CD4-positive, alpha-beta T cell (primary cell): ENCODE measurements around the gene APLN. TPM values are rescaled to one million over a fixed set of nuclear protein-coding genes. Genes with fewer than 3 reads are reported as not detected.

Experiments
- ATAC-seq: fragments of 200-7000 bp; cut with Tn5 transposase; one replicate; pipeline ENCODE4 v1.10.0; 2022; ENCODE audit warnings: mild to moderate bottlenecking; ENCODE audit not compliant: poor library complexity
- CTCF ChIA-PET: fragments of 350-600 bp; sonication (Branson Sonifier 250); formaldehyde crosslinking; loops from one replicate; lab custom pipeline; 2021; ENCODE audit warnings: antibody characterized with exemption, inconsistent platforms; lab: Charles Lee
- POLR2A ChIA-PET: fragments of 350-600 bp; sonication (Branson Sonifier 250); formaldehyde crosslinking; loops from one replicate; lab custom pipeline; 2021; ENCODE audit warnings: antibody characterized with exemption, inconsistent platforms; lab: Charles Lee
- DNase-seq, 14 experiments: peaks; one replicate each; pipeline ENCODE4 v3.0.0-alpha.2; 2013 to 2020; ENCODE audit warnings: mixed read lengths in 2 of 14
- H3K27ac ChIP-seq, 2 donors: one replicate each; pipeline versions ENCODE4 v1.5.1 to v1.7.0; 2013; ENCODE audit warnings: low read length in 2 of 2, low read depth in 1 of 2, mild to moderate bottlenecking in 1 of 2
- H3K27me3 ChIP-seq, 2 experiments: 1 replicate in 1 of 2; 2 replicates in 1 of 2; pipeline versions ENCODE4 v1.6.1 to v1.7.0; 2013; ENCODE audit warnings: low read length in 2 of 2, control low read depth in 1 of 2, mild to moderate bottlenecking in 1 of 2, moderate library complexity in 1 of 2; ENCODE audit not compliant: insufficient read depth in 2 of 2, control insufficient read depth in 1 of 2
- H3K36me3 ChIP-seq: one replicate; pipeline ENCODE4 v1.6.1; 2013; ENCODE audit warnings: low read length, control low read depth; ENCODE audit not compliant: insufficient read depth
- H3K4me1 ChIP-seq: one replicate; pipeline ENCODE4 v1.6.1; 2013; ENCODE audit warnings: low read length, control low read depth; ENCODE audit not compliant: insufficient read depth
- H3K4me3 ChIP-seq: one replicate; pipeline ENCODE4 v1.5.1; 2013; ENCODE audit warnings: mild to moderate bottlenecking, low read length, moderate library complexity
- H3K9me3 ChIP-seq, 2 experiments: 1 replicate in 1 of 2; 2 replicates in 1 of 2; pipeline versions ENCODE4 v1.6.1 to v1.7.0; 2013; ENCODE audit warnings: low read length in 2 of 2, mild to moderate bottlenecking in 2 of 2, control low read depth in 1 of 2, moderate library complexity in 1 of 2; ENCODE audit not compliant: control insufficient read depth in 1 of 2, insufficient read depth in 1 of 2
- H3K27ac Mint-ChIP-seq: one replicate; pipeline ENCODE4 v1.8.0; 2020; ENCODE audit warnings: mixed read lengths
- H3K27me3 Mint-ChIP-seq: one replicate; pipeline ENCODE4 v1.8.0; 2021; ENCODE audit warnings: mixed read lengths
- H3K36me3 Mint-ChIP-seq: one replicate; pipeline ENCODE4 v1.8.0; 2021; ENCODE audit warnings: low read depth, mixed read lengths
- H3K4me1 Mint-ChIP-seq: one replicate; pipeline ENCODE4 v1.8.0; 2021; ENCODE audit warnings: low read depth, mixed read lengths
- H3K4me3 Mint-ChIP-seq: one replicate; pipeline ENCODE4 v1.8.0; 2020; ENCODE audit warnings: mild to moderate bottlenecking, mixed read lengths
- H3K9me3 Mint-ChIP-seq: one replicate; pipeline ENCODE4 v1.8.0; 2020; ENCODE audit warnings: mixed read lengths
- intact Hi-C, 2 experiments: fragments of 100-400 bp; cut with DNase I in 1 of 2; cut with micrococcal nuclease in 1 of 2; formaldehyde crosslinking; loops; one replicate each; pipeline versions ENCODE4 v1.15.1 to v1.9.0; 2023 to 2025; cut with DNase I, micrococcal nuclease
- total RNA-seq, 174 experiments: library from RNA in 2 of 174; stranded (reverse) in 2 of 174; gene quantifications; one replicate each; pipeline ENCODE4 v1.2.3 and lab custom pipeline; 2021 to 2026
- TF ChIP-seq, protein P1 (sequence below): fragments of 200-600 bp; IDR thresholded peaks from one replicate; pipeline ENCODE4 v1.8.0; 2022; ENCODE audit warnings: antibody characterized with exemption, mild to moderate bottlenecking

Gene APLN
- total RNA-seq, 2 experiments from 2014 or later = not detected

DNA sequence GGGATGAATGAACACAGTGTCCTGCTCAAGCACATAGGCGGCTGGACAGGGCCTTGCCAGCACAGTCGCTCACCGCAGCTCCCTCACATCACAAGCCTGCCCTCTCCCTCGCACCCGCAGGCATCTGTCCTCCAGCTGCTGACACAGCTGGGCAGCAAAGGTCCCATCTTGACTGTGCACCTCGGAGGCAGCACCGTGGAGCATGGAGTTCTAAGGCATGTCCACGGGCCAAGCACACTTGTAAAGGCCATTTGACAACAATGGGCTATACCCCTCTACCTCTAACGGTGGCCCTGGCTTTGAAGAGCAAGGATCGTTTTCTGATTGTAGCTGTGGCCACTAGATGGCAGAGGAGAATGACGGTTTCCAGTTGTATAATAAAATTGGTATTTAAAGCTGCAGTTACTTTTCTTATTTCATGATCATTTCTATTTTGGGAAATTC is 53.8 kb downstream of the APLN start:
- POLR2A ChIA-PET = no interaction called here
- CTCF ChIA-PET = interaction anchor here (0.6 kb wide), 1 partner anchor 79 kb away, joined by 3 read pairs; no protein-coding TSS in a partner anchor

DNA sequence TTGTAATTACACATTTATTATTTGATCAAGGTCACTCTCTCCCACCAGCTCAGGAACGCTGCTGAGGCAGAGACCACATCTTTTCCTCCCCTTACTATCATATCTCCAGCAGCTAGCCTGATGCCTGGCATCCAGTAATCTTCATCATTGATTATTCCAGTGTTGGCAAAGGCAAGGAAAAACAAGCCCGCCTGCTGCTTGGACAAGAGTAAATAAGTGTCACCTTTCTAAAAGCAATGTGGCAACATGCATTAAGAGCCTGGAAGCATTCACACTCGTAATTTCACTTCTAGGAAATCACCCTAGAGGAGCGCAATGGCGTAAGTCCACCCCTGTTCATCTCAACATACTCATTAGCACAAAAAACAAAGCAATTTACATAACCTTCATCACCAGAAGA is 54.8 kb downstream of the APLN start:
- H3K36me3 ChIP-seq = no peaks in the 10 kb centered on the region
- Mint-ChIP-seq H3K36me3 (no peaks in the 10 kb centered on the region), H3K4me3 (no peak overlapping the region), H3K27ac (no peak overlapping the region), H3K4me1 (peaks cover 24% of the 10 kb centered on the region), H3K9me3 (no peaks in the 10 kb centered on the region), H3K27me3 (no peaks in the 10 kb centered on the region)
- H3K9me3 ChIP-seq = no peaks in the 10 kb centered on the region
- DNase-seq (no peak), ATAC-seq (no peak)
- no peak overlapping the region for H3K4me3 ChIP-seq
- H3K27me3 ChIP-seq = no peaks in the 10 kb centered on the region
- ChIA-PET POLR2A (no interaction called here), CTCF (no interaction called here)
- intact Hi-C loops = loop anchor here (2.0 to 10.0 kb wide), 4 partner anchors 425 to 1317 kb away; no protein-coding TSS in a partner anchor
- peaks cover 16% of the 10 kb centered on the region for H3K4me1 ChIP-seq
- H3K27ac ChIP-seq = no peak overlapping the region
- TF ChIP-seq, protein P1, sequence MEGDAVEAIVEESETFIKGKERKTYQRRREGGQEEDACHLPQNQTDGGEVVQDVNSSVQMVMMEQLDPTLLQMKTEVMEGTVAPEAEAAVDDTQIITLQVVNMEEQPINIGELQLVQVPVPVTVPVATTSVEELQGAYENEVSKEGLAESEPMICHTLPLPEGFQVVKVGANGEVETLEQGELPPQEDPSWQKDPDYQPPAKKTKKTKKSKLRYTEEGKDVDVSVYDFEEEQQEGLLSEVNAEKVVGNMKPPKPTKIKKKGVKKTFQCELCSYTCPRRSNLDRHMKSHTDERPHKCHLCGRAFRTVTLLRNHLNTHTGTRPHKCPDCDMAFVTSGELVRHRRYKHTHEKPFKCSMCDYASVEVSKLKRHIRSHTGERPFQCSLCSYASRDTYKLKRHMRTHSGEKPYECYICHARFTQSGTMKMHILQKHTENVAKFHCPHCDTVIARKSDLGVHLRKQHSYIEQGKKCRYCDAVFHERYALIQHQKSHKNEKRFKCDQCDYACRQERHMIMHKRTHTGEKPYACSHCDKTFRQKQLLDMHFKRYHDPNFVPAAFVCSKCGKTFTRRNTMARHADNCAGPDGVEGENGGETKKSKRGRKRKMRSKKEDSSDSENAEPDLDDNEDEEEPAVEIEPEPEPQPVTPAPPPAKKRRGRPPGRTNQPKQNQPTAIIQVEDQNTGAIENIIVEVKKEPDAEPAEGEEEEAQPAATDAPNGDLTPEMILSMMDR = no peak

More for the DNA sequence above, 53.8 kb downstream of the APLN start:
- Histone ChIP-seq H3K27me3 (no peaks in the 10 kb centered on the region), H3K4me1 (peaks cover 22% of the 10 kb centered on the region), H3K27ac (no peak overlapping the region), H3K4me3 (no peak overlapping the region), H3K9me3 (no peaks in the 10 kb centered on the region), H3K36me3 (no peaks in the 10 kb centered on the region)
- Mint-ChIP-seq H3K9me3 (no peaks in the 10 kb centered on the region), H3K4me3 (no peak overlapping the region), H3K27ac (no peak overlapping the region), H3K36me3 (no peaks in the 10 kb centered on the region), H3K27me3 (no peaks in the 10 kb centered on the region), H3K4me1 (peaks cover 29% of the 10 kb centered on the region)
- intact Hi-C loops = loop anchor here (2.0 to 10.0 kb wide), 4 partner anchors 424 to 1316 kb away; no protein-coding TSS in a partner anchor
- DNase-seq (peak in 5 of 14 experiments; percentile 5 to 54 (median 34)), ATAC-seq (peak; percentile 33)
- TF ChIP-seq, protein P1 = peak; percentile 51

DNA sequence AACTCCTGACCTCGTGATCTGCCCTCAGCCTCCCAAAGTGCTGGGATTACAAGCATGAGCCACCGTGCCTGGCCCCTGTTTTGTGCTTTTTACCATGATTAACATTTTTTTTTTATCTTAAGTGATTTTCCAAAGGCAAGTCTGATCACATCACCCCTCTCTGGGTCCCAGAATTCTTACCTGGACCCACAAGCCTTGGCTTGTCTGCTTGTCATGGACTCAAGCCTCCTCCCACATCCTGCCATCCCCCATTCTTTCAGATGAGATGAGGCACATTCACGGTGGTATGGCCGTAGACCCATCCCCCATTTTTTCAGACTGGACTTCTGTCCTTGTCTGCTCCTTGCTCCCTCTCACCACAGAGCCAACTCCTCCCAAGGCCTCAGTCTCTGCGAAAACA is 55.3 kb downstream of the APLN start:
- Mint-ChIP-seq H3K4me1 (peaks cover 24% of the 10 kb centered on the region), H3K4me3 (no peak overlapping the region), H3K27me3 (no peaks in the 10 kb centered on the region), H3K27ac (no peak overlapping the region), H3K9me3 (no peaks in the 10 kb centered on the region), H3K36me3 (no peaks in the 10 kb centered on the region)
- no peaks in the 10 kb centered on the region for H3K9me3 ChIP-seq
- ChIA-PET POLR2A (no interaction called here), CTCF (interaction anchor here (0.7 kb wide), 1 partner anchor 321 kb away, joined by 3 read pairs; no protein-coding TSS in a partner anchor)
- H3K27ac ChIP-seq = no peak overlapping the region
- intact Hi-C loops = no loop called here
- DNase-seq = no peak
- H3K4me3 ChIP-seq = no peak overlapping the region
- no peak for ATAC-seq
- no peaks in the 10 kb centered on the region for H3K36me3 ChIP-seq
- TF ChIP-seq, protein P1 = no peak
- no peaks in the 10 kb centered on the region for H3K27me3 ChIP-seq
- peaks cover 11% of the 10 kb centered on the region for H3K4me1 ChIP-seq
